Fibroblast of skin of abdomen (primary cell): ENCODE measurements around the gene PDLIM7.

Experiments
- DNase-seq: peaks from one replicate; pipeline ENCODE4 v3.0.0-alpha.2; 2013

Gene PDLIM7

GRCh38 chr5:177474846-177475562 lies 22.4 kb downstream of the PDLIM7 start:
- DNase-seq, result peak; percentile 50

DNA sequence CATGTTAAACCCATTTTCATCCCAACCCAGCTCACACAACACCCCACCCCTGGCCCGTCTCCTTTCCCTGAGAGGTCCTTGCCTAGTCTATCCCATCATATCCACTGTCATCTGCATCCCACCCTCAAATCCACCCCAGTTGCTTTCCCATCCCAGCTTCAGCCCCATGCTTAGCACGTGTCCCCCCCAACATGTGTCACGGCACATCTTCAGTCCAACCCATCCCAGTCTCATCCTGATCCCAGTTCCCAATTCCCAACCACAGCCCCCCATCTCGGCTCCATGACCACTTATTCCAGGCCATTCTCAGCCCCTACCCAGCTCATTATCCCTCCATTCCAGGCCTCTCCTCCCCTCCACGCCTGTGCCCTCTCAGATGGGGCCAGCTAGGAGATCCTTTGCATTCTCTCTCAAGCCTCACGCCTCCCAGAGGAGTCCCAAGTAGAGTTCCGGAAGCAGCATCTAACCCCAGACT lies 23.4 kb downstream of the PDLIM7 start:
- peak; percentile 47 for DNase-seq

- DNase-seq, result peak; percentile 80
Observed at GRCh38 chr5:177473443-177474001, 23.9 kb downstream of the PDLIM7 start, which contains the start of gene DBN1. TSS of gene DBN1 (minus strand) at chr5:177473634. CDS start at chr5:177473521, 113 bp downstream.

- peak; percentile 52 for DNase-seq
Observed at GRCh38 chr5:177472460-177473442, 24.7 kb downstream of the PDLIM7 start.

DNA sequence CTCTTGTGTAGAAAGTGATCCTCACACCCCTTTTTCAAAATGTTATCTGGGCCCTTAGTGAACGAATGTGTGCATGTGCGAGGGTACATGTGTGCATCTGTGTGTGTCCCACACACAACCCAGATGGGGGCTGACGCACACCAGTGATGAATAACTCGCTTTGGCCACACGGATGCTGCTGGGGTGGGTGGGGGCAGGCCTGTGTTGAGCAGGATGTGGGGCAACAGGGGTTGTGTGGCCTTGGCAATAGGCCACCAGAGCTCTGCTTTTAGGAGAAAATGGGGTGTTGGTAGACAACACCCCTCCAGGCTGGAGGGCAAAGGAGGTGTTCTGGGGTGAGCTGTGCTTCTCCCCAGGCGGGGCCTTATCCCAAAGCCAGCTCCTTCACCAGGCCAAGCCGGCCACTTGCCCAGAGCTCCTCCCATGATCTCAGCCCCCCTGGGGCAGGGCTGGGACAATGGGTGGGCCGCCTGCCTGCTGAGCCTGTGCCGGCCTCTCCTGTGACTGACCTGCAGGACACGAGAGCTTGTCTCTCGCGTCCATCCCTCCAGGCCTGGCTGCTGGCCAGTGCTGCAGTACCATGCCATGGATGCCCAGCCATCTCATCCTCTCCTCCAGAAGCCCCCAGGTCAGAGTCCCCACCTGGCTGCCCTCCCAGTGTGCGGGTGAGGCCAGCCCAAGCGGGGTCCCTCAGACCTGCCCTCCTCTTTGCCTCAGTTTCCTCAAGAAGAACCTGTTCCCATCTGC lies 25.6 kb downstream of the PDLIM7 start:
- DNase-seq, result peak; percentile 65

- DNase-seq, result peak; percentile 68
Observed at GRCh38 chr5:177470759-177471536, 26.5 kb downstream of the PDLIM7 start.

DNA sequence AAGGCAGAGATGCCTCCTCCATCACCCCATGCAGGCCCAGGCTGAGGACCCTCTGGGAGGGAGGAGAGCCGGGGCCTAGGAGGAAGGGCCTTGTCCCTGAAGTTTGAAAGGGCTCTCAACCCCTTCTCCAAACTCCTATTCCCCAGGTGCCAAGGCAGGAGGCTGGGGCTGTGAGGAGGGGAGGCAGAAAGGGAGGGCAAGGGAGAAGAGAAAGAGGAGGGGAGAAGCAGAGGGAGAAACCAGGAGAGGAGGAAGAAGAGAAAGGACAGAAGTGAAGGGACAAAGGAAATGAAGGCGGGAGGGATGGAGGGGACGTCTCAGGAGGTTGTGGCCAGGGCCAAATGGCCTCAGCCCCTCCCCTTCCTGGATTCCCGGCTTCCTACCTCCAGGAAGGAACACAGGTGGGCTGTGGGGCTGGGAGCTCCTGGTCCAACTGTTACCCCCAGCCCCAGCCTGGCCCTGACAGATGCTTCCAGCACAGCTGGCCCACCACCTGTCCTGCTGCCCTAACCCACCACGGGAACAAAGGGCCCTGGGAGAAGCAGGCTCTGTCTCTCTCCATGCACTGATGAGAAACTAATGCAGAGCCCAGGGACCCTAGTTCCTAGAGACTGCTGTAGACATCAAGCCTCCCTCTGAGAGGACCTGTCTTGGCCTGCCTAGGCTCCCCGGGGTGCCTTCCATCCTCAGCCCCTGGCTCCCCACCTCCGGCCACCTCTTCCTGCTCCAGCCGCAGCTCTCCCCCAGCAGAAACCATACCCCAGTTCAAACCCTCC lies 27.5 kb downstream of the PDLIM7 start:
- no peak for DNase-seq

DNA sequence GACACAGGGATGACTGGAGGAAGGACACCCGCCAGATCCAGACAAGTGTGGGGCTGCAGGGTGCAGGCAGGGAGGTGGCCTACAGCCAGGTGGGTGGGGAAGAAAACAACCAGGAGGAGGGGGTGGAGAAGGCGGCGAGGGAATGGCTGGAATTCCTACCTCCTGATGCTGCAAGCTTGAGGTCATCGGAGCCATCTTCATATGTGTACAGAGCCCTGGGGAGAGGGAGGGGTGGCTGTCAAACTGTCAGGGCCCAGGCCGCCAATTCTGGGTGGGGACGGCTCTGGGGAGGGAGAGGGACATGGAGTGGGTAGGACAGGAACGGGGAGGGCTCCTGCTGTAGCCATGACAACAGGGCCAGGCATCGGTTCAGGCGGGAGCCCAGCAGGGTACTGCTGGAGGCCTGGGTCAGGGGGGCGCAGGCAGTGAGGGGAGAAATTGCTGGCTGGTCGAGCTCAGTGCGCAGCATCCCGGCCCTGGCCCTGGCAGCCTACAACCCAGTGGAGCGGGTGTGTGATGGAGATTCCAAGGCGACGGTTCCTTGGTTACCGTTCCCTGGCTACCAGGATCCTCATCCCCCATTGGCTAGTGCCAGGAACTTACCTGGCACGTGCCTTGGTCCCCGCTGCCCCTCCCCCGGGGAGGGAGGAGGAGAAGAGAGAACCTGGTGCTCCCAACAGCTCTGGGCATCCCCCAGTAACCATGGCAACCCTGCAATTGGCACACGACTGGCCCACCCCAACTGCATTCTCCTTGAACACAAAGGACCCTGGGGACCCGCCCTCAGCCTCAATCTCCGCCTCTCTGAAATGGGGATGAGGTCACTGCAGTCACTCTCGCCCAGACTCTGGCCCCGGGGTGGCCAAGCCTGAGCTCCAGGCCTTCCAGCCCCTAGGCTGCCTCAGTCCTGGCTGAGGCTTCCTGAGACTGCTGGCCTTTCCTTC lies 28.4 kb downstream of the PDLIM7 start:
- DNase-seq, result peak; percentile 69

DNA sequence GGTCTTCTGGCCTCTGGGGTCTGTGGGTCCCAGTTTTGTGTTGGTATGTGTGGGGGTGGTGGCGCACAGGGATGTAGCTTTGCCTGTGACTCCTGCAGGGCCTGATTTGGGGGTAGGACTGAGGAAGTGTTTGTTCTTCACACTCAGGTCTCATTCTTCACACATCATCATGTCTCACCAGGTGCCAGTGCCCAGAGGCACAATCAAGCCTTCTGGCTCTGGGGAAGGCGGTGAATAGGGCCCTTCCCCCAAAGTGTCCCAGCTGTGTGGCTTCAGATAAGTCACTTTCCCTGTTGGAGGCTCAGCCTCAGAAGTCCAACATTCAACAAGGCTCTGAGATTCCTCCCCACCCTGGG lies 29.1 kb downstream of the PDLIM7 start:
- DNase-seq, result no peak

GRCh38 chr5:177467436-177467835 lies 30.0 kb downstream of the PDLIM7 start:
- no peak for DNase-seq

- DNase-seq, result no peak
Observed at GRCh38 chr5:177466861-177467260, 30.5 kb downstream of the PDLIM7 start.

DNA sequence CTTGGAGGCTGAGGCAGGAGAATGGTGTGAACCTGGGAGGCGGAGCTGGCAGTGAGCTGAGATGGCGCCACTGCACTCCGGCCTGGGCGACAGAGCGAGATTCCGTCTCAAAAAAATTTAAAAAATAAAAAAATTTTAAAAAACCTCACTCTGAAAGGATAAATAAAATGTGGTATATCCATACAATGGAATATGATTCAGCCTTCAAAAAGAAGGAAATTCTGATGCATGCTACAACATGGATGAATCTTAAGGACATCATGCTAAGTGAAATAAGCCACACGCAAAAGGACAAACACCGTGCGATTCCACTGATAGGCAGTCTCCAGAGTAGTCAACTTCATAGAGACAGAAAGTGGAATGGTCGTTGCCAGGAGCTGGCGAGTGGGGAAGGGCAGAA lies 32.4 kb downstream of the PDLIM7 start:
- no peak for DNase-seq

DNA sequence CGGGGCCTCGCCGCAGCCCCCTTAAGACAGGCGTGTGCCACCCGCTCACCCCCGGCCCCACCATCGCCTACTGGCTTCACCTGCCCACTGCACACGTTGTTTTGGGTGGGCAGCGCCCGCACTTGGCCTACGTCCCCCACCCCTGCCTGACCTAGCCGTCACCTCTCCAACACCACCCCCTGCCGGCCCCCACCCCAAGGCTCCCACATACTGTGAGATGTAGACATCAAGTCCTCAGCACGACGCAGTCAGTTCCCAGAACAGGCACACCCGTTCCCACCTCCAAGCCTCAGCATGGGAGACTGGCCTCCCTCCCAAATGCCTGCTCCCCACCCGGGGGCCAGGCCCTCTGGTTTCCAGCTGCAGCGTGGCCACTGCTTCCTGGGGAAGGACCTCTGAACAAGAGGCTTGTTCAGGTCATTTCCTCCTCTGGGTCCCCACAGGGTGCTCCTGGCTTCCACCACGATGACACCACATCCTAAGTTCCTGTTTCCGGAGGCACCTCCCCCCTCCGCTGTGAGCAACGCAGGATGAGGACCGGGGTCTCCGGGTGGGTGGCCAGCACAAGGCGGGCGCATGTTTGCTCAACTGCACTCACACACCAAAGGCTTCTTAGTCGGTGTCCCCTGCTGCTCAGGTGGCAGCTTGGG lies 35.3 kb downstream of the PDLIM7 start:
- no peak for DNase-seq

DNA sequence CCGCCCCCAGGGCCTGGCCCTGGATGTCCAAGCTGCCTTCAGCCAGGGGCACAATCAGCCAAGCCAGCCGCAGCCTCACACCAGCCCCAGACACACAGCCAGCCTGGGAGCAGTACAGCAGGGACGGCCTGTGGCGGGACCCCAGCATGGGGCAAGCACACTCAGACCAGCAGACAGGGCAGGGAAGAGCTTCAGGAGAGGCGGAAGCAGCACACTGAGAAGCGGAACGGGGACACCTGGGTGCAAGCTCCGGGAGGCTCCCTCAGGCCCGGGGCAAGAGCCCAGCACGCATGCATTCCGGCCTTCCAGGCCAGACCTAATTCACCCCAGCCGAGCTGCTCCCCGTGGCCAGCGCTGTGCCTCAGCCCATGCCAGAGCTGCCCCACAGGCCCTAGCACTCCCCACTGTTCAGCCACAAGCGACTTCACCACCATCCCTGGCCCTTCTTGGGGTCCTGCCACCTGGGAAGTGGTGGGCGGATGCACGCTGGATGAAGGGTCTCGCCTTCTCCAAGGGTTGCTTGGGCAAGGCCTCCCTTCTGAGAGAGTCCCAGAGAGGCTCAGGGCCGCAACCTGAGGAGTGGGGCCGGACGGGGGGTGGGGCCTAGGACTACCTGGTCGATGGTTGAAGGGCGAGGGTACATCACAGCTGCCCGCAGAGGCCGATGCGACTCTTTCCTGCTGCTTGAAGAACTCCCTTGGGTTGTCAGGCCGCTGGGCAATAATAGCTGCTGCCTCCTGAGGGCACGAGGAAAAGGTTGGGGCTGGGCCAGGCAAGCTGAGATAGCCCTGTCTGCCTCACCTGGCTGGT lies 37.4 kb downstream of the PDLIM7 start:
- no peak for DNase-seq

- no peak for DNase-seq
Observed at GRCh38 chr5:177459357-177459756, 38.0 kb downstream of the PDLIM7 start.

- DNase-seq, result no peak
Observed at GRCh38 chr5:177458912-177459350, 38.5 kb downstream of the PDLIM7 start.

- DNase-seq, result no peak
Observed at GRCh38 chr5:177457852-177458681, 39.3 kb downstream of the PDLIM7 start.
